Subcutaneous abdominal adipose tissue (tissue), 5 donors: ENCODE measurements around the gene ZBED1.
"Not testable (repeated sequence)": the region's sequence is repeated elsewhere in the genome, so short reads cannot be mapped to it uniquely, and the experiment has no call there.

Source experiments
- H3K27ac ChIP-seq: one replicate; pipeline ENCODE4 v1.7.0; 2013; ENCODE audit warnings: low read depth, mild to moderate bottlenecking, inconsistent platforms, low read length, moderate library complexity
- H3K27me3 ChIP-seq, 5 donors: one replicate each; pipeline ENCODE4 v1.7.0; 2013; ENCODE audit warnings: low read length in 5 of 5, inconsistent platforms in 1 of 5; ENCODE audit not compliant: control insufficient read depth in 5 of 5, insufficient read depth in 4 of 5
- H3K36me3 ChIP-seq, 5 donors: one replicate each; pipeline ENCODE4 v1.7.0; 2013; ENCODE audit warnings: low read length in 5 of 5; ENCODE audit not compliant: control insufficient read depth in 5 of 5, insufficient read depth in 5 of 5
- H3K4me1 ChIP-seq, 5 donors: one replicate each; pipeline ENCODE4 v1.7.0; 2013; ENCODE audit warnings: low read length in 5 of 5, mild to moderate bottlenecking in 3 of 5, moderate library complexity in 1 of 5; ENCODE audit not compliant: control insufficient read depth in 5 of 5, insufficient read depth in 5 of 5
- H3K4me3 ChIP-seq, 5 donors: one replicate each; pipeline ENCODE4 v1.7.0; 2013; ENCODE audit warnings: low read length in 5 of 5, low read depth in 1 of 5
- H3K9ac ChIP-seq, 5 donors: one replicate each; pipeline ENCODE4 v1.7.0; 2013; ENCODE audit warnings: low read length in 5 of 5, mild to moderate bottlenecking in 4 of 5, moderate library complexity in 3 of 5
- H3K9me3 ChIP-seq, 5 donors: one replicate each; pipeline ENCODE4 v1.7.0; 2013; ENCODE audit warnings: low read length in 5 of 5; ENCODE audit not compliant: control insufficient read depth in 5 of 5
- donor health status: healthy.
- donor health status: healthy.
- donor health status: healthy.
- donor health status: healthy.
- donor health status: healthy.

Gene ZBED1

DNA sequence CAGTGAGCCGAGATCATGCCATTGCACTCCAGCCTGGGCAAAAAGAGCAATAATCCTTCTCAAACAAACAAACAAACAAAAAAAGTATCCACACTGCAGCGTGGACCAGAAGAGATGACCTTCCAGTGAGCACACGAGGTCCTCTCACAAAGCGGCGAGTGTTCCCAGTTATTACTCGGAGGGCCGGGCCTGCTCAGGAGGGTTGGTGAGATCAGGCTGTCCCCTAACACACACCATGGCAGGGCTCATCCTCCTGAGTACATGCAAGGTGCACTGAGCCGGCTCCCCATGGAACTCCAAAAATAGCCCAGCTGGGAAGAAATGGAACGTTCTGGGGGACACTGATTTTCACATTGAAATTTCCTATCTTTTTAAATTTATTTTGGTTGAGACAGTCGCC, 40.7 kb downstream of the ZBED1 start:
- H3K27me3 ChIP-seq, H3K4me3 ChIP-seq, H3K36me3 ChIP-seq, H3K9me3 ChIP-seq, H3K4me1 ChIP-seq, H3K9ac ChIP-seq, H3K27ac ChIP-seq: not testable (repeated sequence)

DNA sequence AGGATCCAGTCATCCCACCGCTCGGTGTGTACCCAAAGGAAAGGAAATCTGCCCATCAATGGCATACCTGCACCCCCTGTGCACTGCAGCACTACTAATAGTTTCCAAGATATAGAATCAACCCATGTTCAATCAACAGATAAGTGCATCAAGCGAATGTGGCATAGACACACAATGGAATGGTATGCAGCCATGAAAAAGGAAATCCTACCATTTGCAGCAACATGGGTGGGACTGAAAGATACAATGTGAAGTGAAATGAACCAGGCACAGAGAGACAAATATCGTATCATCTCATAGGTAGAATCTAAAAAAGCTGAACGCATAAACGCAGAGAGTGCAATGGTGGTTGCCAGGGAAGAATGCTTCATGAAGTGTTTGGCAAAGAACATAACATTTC, 42.5 kb downstream of the ZBED1 start:
- Histone ChIP-seq H3K27me3 (no peaks in the 10 kb centered on the region), H3K9ac (no peak overlapping the region), H3K4me3 (no peak overlapping the region), H3K36me3 (peaks cover 0 to 3% (median 0%) of the 10 kb centered on the region in 5 donors), H3K9me3 (peaks cover 0 to 2% (median 0%) of the 10 kb centered on the region in 5 donors), H3K27ac (no peak overlapping the region), H3K4me1 (peaks cover 0 to 9% (median 5%) of the 10 kb centered on the region in 5 donors)

DNA sequence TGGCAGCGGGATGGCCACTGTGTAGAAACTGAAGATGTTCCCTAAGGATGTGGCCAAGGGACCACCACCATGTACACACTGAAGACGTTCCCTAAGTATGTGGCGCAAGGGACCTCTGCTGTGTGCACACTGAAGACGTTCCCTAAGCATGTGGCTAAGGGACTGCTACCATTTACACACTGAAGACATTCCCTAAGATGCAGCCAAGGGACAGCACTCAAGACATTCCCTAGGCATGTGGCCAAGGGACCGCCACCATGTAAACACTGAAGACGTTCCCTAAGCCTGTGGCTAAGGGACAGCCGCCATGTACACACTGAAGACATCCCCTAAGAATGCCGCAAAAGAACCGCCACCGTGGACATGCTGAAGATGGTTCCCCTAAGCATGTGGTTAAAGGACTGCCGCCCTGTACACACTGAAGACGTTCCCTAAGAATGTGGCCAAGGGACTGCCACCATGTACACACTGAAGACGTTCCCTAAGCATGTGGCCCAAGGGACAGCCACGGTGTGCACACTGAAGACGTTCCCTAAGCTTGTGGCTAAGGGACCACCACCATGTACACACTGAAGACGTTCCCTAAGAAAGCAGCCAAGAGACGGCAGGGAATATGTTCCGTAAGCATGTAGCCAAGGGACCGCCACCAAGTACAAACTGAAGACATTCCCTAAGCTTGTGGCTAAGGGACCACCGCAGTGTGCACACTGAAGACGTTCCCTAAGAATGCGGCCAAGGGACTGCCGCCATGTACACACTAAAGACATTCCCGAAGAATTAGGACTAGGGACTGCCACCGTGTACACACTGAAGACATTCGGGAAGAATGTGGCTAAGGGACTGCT, 43.3 kb downstream of the ZBED1 start:
- peaks cover 0 to 4% (median 2%) of the 10 kb centered on the region in 5 donors for H3K36me3 ChIP-seq
- no peak overlapping the region for H3K9ac ChIP-seq
- H3K9me3 ChIP-seq = peaks cover 0 to 2% (median 0%) of the 10 kb centered on the region in 5 donors
- H3K4me1 ChIP-seq = peaks cover 0 to 9% (median 5%) of the 10 kb centered on the region in 5 donors
- no peaks in the 10 kb centered on the region for H3K27me3 ChIP-seq
- no peak overlapping the region for H3K27ac ChIP-seq
- H3K4me3 ChIP-seq = no peak overlapping the region

DNA sequence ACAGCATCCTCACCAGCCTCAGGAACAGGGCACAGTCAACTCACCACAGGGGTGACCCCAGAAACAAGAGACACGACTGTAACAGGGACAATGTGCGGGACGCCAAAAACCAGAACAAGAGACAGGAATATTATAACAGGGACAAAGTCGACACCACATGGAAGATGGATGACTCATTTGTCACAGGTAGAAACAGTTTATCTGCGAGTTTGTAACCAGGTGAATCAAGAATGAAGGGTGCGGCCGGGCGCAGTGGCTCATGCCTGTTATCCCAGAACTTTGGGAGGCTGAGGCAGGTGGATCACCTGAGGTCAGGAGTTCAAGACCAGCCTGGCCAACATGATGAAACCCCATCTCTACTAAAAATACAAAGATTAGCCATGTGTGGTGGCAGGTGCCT, 44.7 kb downstream of the ZBED1 start:
- not testable (repeated sequence) for H3K9ac ChIP-seq, H3K4me3 ChIP-seq, H3K36me3 ChIP-seq, H3K27ac ChIP-seq, H3K27me3 ChIP-seq, H3K4me1 ChIP-seq, H3K9me3 ChIP-seq

DNA sequence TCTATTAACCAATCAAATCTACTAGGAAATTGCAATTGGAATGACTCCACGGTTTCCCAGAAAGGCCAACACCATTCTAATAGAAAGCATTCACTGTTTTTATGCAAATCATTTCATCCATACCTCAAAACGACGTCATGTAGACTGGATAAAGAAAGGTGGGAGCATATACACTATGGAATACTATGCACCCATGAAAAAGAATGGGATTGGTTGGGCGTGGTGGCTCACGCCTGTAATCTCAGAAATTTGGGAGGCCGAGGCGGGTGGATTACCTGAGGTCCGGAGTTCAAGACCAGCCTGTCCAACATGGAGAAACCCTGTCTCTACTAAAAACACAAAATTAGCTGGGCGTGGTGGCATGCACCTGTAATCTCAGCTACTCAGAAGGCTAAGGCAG, 46.2 kb downstream of the ZBED1 start:
- H3K9me3 ChIP-seq, H3K4me3 ChIP-seq, H3K9ac ChIP-seq, H3K4me1 ChIP-seq, H3K27ac ChIP-seq, H3K27me3 ChIP-seq, H3K36me3 ChIP-seq: not testable (repeated sequence)

DNA sequence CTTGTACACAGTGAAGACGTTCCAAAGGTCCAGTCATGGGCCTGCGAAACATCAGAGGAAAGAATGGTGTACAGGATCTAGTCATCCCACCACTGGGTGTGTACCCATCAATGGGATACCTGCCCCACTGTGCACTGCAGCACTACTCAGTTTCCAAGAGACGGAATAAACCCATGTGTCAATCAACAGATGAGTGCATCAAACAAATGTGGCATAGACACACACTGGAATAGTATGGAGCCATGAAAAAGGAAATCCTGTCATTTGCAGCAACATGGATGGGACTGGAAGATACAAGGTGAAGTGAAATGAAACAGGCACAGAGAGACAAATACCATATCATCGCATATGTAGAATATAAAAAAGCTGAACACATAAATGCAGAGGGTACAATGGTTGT, 48.0 kb downstream of the ZBED1 start:
- Histone ChIP-seq H3K27me3 (no peaks in the 10 kb centered on the region), H3K9me3 (peaks cover 0 to 2% (median 0%) of the 10 kb centered on the region in 5 donors), H3K4me3 (no peak overlapping the region), H3K9ac (no peak overlapping the region), H3K4me1 (peaks cover 0 to 10% (median 3%) of the 10 kb centered on the region in 5 donors), H3K36me3 (peaks cover 0 to 4% (median 1%) of the 10 kb centered on the region in 5 donors), H3K27ac (no peak overlapping the region)

DNA sequence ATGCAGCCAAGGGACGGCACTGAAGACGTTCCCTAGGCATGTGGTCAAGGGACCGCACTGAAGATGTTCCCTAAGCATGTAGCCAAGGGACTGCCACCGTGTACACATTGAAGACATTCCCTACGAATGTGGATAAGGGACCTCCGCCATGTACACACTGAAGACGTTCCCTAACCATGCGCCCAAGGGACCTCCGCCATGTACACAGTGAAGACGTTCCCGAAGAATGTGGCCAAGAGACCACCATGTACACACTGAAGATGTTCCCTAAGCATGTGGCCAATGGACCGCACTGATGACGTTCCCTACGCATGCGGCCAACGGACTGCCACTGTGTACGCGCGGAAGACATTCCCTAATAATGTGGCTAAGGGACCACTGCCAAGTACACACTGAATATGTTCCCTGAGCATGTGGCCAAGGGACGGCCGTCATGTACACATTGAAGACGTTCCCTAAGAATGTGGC, 48.4 kb downstream of the ZBED1 start:
- Histone ChIP-seq H3K9me3 (peaks cover 0 to 5% (median 0%) of the 10 kb centered on the region in 5 donors), H3K27me3 (no peaks in the 10 kb centered on the region), H3K36me3 (peaks cover 0 to 4% (median 0%) of the 10 kb centered on the region in 5 donors), H3K4me3 (no peak overlapping the region), H3K4me1 (peaks cover 0 to 10% (median 3%) of the 10 kb centered on the region in 5 donors), H3K9ac (no peak overlapping the region), H3K27ac (no peak overlapping the region)

DNA sequence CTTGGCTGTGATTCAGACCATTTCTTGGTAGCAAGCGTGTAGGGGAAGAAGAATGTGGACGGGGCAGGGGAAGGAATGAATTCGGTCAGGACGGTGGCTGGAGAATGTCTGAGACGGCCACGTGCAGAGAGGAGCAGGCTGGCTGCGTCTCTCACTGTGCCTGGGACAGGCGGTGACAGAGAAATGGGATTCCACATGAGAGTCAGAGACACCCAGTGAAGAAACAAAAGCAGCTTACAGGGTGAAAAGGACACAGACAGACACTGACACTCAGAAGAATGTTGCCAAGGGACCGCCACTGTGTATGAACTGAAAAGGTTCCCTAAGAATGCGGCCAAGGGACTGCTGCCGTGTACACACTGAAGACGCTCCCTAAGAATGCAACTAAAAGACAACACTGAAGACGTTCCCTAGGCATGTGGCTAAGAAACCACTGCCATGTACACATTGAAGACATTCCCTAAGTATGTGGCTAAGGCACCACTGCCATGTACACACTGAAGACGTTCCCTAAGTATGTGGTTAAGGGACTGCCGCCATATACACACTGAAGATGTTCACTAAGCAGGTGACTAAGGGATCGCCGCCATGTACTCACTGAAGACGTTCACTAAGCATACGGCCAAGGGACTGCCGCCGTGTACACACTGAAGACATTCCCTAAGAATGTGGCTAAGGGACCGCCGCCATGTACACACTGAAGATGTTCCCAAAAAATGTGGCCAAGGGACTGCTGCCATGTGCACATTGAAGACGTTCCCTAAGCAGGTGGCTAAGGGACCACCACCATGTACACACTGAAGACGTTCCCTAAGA, 49.1 kb downstream of the ZBED1 start:
- Histone ChIP-seq H3K9me3 (peaks cover 0 to 6% (median 0%) of the 10 kb centered on the region in 5 donors), H3K4me3 (peak overlapping the region in 1 of 5 donors; percentile 32), H3K27me3 (no peaks in the 10 kb centered on the region), H3K9ac (no peak overlapping the region), H3K4me1 (peaks cover 0 to 10% (median 3%) of the 10 kb centered on the region in 5 donors), H3K36me3 (peaks cover 0 to 6% (median 2%) of the 10 kb centered on the region in 5 donors), H3K27ac (no peak overlapping the region)

DNA sequence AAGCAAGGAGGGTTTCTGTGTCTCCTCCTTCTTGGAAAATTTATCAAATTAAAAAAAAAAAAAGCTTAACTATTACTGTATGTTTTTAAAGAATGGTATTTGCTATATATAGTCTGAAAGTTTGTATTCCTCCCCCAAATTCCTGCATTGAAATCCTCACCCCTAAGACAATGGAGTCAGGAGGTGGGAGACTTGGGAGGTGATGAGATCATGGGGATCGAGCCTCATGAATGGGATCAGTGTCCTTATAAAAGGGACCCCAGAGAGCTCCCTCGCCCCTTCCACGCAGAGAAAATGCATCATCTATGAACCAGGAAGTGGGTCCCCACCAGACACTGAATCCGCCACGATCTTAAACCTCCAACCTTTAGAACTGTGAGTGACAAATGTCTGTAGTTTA, 50.1 kb downstream of the ZBED1 start:
- Histone ChIP-seq H3K4me3 (no peak overlapping the region), H3K36me3 (peaks cover 0 to 6% (median 2%) of the 10 kb centered on the region in 5 donors), H3K4me1 (peaks cover 0 to 10% (median 3%) of the 10 kb centered on the region in 5 donors), H3K9ac (no peak overlapping the region), H3K27ac (no peak overlapping the region), H3K9me3 (peaks cover 0 to 6% (median 0%) of the 10 kb centered on the region in 5 donors), H3K27me3 (no peaks in the 10 kb centered on the region)
